ENCODE measurements around the gene CPM.

CPM gene

DNA sequence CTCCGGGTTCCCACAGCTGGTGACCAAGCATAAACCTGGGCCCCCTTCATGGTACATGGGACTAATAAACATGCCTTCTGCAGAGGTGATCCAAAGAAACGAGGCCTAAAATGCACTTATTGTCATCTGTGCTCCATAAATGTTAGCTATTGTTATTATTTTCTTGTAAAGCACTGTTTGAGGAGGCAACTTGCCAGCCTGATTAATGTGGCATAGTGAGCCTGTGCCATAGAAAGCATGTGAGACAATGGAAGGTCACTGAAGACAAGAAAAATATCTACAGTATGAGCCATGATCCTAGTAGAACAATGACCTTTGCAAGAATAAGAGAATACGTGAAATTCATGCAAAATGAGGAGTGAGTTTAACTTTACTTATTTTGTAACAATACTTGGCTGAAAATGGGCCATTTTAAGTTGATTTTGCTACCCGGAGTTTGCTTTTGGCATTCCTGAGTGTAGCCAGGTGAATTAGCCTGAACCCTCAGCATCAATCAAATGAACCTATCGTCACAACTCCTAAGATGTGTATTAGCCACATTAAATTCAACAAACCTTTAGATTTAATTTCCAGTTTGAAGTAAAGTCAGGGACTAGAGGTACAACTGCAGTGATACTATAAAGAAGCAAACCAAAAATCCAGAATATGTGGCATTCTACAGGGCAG, 52.2 kb downstream of the CPM start:
- DNase-seq (ENCODE audit: low read depth), result no peak
- TF ChIP-seq MYC (IDR thresholded peaks at IDR 0.05; ENCODE audit: low read depth, low read length), result no peak
- TF ChIP-seq, protein P1, sequence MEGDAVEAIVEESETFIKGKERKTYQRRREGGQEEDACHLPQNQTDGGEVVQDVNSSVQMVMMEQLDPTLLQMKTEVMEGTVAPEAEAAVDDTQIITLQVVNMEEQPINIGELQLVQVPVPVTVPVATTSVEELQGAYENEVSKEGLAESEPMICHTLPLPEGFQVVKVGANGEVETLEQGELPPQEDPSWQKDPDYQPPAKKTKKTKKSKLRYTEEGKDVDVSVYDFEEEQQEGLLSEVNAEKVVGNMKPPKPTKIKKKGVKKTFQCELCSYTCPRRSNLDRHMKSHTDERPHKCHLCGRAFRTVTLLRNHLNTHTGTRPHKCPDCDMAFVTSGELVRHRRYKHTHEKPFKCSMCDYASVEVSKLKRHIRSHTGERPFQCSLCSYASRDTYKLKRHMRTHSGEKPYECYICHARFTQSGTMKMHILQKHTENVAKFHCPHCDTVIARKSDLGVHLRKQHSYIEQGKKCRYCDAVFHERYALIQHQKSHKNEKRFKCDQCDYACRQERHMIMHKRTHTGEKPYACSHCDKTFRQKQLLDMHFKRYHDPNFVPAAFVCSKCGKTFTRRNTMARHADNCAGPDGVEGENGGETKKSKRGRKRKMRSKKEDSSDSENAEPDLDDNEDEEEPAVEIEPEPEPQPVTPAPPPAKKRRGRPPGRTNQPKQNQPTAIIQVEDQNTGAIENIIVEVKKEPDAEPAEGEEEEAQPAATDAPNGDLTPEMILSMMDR (IDR thresholded peaks at IDR 0.05; ENCODE audit: low read depth, low read length), result no peak
- TF ChIP-seq POLR2A (IDR thresholded peaks at IDR 0.05; ENCODE audit: extremely low read depth, insufficient read length), result no peak
- no peak for TF ChIP-seq MAX (IDR thresholded peaks at IDR 0.05; ENCODE audit: low read depth, low read length)
- no peak overlapping the region for H3K4me3 ChIP-seq (ENCODE audit: low read depth, low read length)

DNA sequence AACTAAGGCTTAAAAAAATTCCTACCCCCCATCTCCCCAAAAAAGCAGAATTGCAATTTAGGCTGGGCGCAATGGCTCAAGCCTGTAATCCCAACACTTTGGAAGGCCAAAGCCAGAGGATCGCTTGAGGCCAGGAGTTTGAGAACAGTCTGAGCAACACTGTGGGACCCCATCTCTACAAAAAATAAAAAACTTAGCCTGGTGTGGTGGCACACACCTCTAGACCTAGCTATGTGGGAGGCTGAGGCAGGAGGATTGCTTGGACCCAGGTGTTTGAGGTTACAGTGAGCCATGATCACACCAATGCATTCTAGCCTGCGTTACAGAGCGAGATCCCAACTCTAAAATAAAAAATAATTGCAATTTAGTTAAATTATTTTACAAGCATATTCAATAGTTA, 54.1 kb downstream of the CPM start:
- TF ChIP-seq POLR2A (IDR thresholded peaks at IDR 0.05; ENCODE audit: extremely low read depth, insufficient read length) (no peak), MAX (IDR thresholded peaks at IDR 0.05; ENCODE audit: low read depth, low read length) (no peak), MYC (IDR thresholded peaks at IDR 0.05; ENCODE audit: low read depth, low read length) (no peak)
- TF ChIP-seq, protein P1 (IDR thresholded peaks at IDR 0.05; ENCODE audit: low read depth, low read length), result no peak
- DNase-seq (ENCODE audit: low read depth), result no peak
- no peak overlapping the region for H3K4me3 ChIP-seq (ENCODE audit: low read depth, low read length)

DNA sequence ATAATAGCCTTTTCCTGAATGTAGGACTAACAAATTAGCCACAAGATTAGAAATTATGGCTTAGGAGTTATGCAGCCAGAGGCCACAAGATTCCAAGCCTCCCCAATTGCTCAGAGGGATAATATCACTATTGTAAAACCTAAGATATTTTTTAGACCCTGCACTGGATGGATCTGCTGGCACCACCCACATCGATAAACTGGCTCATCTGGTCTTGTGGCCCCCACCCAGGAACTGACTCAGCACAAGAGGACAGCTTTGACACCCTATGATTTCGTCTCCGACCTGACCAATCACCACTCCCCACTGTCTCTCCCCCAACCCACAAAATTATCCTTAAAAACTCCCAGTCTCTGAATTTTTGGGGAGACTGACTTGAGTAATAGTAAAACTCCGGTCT, 54.7 kb downstream of the CPM start:
- no peak overlapping the region for H3K4me3 ChIP-seq (ENCODE audit: low read depth, low read length)
- no peak for DNase-seq (ENCODE audit: low read depth)
- TF ChIP-seq, protein P1 (IDR thresholded peaks at IDR 0.05; ENCODE audit: low read depth, low read length), result no peak
- TF ChIP-seq MAX (IDR thresholded peaks at IDR 0.05; ENCODE audit: low read depth, low read length), result no peak
- no peak for TF ChIP-seq MYC (IDR thresholded peaks at IDR 0.05; ENCODE audit: low read depth, low read length)
- TF ChIP-seq POLR2A (IDR thresholded peaks at IDR 0.05; ENCODE audit: extremely low read depth, insufficient read length), result no peak

DNA sequence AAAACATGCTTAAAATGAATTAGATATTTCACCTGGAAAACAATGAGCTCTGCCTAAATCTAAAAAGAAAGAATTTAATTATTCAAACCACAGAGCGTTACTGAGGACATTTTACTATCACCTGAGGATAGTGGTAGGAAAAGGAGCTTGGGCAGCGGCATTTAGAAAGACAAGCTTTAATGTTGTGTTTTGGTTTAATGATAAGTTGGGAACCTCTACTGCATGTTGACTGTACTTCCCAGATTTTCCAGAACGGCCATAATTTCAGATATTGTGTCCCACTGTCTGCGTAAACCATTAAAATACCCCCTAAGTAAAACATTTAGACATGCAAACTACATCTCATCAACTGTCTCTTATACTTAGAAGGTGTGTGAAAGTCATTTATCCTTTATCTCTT, 55.4 kb downstream of the CPM start:
- TF ChIP-seq, protein P1 (IDR thresholded peaks at IDR 0.05; ENCODE audit: low read depth, low read length), result no peak
- TF ChIP-seq MYC (IDR thresholded peaks at IDR 0.05; ENCODE audit: low read depth, low read length), result no peak
- TF ChIP-seq POLR2A (IDR thresholded peaks at IDR 0.05; ENCODE audit: extremely low read depth, insufficient read length), result no peak
- TF ChIP-seq MAX (IDR thresholded peaks at IDR 0.05; ENCODE audit: low read depth, low read length), result no peak
- H3K4me3 ChIP-seq (ENCODE audit: low read depth, low read length), result no peak overlapping the region
- no peak for DNase-seq (ENCODE audit: low read depth)

GRCh38 chr12:68876461-68876860, 56.5 kb downstream of the CPM start:
- no peak for TF ChIP-seq MAX (IDR thresholded peaks at IDR 0.05; ENCODE audit: low read depth, low read length)
- TF ChIP-seq, protein P1 (IDR thresholded peaks at IDR 0.05; ENCODE audit: low read depth, low read length), result no peak
- no peak for TF ChIP-seq MYC (IDR thresholded peaks at IDR 0.05; ENCODE audit: low read depth, low read length)
- no peak overlapping the region for H3K4me3 ChIP-seq (ENCODE audit: low read depth, low read length)
- DNase-seq (ENCODE audit: low read depth), result no peak
